ENCODE data around the gene WDR64. TPM values are rescaled to one million over a fixed set of nuclear protein-coding genes. Genes with fewer than 3 reads are reported as not detected.
A peak's percentile ranks its signal among the peaks of the same experiment; 100 is the strongest.

WDR64 gene
- total and polyA plus RNA-seq, 2 of the 13 experiments (the other 11 are each of a cell fraction or from before 2014, with no cell fraction given) = not detected

DNA sequence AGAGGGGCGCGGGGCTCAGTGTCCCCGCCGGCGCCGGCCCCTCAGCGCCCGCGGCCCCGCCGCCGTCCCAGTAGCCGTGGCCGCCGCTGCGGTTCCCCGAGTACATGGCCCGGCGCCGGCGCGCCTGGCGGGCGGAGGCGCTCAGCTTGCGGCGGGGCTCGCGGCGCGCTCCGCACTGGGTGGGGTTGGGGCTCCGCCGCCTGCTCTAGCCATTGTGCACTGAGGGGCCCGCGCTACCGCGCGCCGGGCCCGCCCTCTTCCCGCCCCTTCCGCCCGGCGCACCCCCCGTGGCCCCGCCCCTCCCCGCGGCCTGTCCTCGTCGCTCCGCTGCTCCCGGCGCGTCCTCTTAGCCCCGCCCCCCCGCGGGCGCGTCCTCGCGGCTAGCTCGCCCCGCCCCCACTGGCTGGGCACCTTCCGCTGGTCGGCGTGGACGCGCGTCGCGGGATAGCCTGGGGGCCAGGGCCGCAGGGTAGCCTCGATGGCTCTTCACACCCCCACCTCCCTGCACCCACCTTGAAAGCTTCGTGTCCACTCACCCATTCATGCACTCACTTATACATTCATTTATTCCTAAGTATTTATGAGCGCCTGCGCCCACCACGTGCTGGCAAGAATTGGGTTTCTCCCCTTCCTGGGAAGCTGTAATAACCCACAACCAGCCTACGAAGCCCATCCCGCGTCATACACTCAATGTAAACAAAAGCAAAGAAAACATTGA, 11.8 kb upstream of the WDR64 start, which contains the start of the genes CHML and OPN3 (continued):
- TF ChIP-seq NFIC (IDR thresholded peaks at IDR 0.05; ENCODE audit: low read length) (no peak), HDAC6 (IDR thresholded peaks at IDR 0.05; ENCODE audit: low read depth, low read length) (no peak), ZNF749 (CRISPR knock-in tag; IDR thresholded peaks at IDR 0.05; ENCODE audit: borderline replicate concordance) (no peak), ZNF44 (CRISPR knock-in tag; IDR thresholded peaks at IDR 0.05) (no peak), MEIS1 (CRISPR knock-in tag; IDR thresholded peaks at IDR 0.05; ENCODE audit: borderline replicate concordance) (no peak; the same call in 1 of the 2 replicates), GPN1 (CRISPR knock-in tag; IDR thresholded peaks at IDR 0.05; ENCODE audit: borderline replicate concordance) (no peak), ZNF367 (CRISPR knock-in tag; IDR thresholded peaks at IDR 0.05; ENCODE audit: borderline replicate concordance) (no peak), ZNF431 (CRISPR knock-in tag; IDR thresholded peaks at IDR 0.05; ENCODE audit: borderline replicate concordance, low read depth) (no peak), ZNF660 (CRISPR knock-in tag; IDR thresholded peaks at IDR 0.05; ENCODE audit: borderline replicate concordance, low read depth) (no peak), MTF1 (CRISPR knock-in tag; IDR thresholded peaks at IDR 0.05) (no peak), PLRG1 (conservative IDR thresholded peaks at IDR 0.05) (no peak), GTF2F1 (IDR thresholded peaks at IDR 0.05; ENCODE audit: low read length) (no peak), CEBPG (CRISPR knock-in tag; IDR thresholded peaks at IDR 0.05) (no peak), PHF5A (CRISPR knock-in tag; IDR thresholded peaks at IDR 0.05; ENCODE audit: low read depth, unreplicated experiment) (no peak), ZNF292 (CRISPR knock-in tag; IDR thresholded peaks at IDR 0.05; ENCODE audit: borderline replicate concordance, low read depth) (no peak), ZNF451 (CRISPR knock-in tag; IDR thresholded peaks at IDR 0.05) (no peak), RCOR2 (CRISPR knock-in tag; IDR thresholded peaks at IDR 0.05) (no peak), ERF (CRISPR knock-in tag; IDR thresholded peaks at IDR 0.05) (no peak), ZNF562 (CRISPR knock-in tag; IDR thresholded peaks at IDR 0.05; ENCODE audit: borderline replicate concordance) (no peak)
- TF ChIP-seq, protein P1, sequence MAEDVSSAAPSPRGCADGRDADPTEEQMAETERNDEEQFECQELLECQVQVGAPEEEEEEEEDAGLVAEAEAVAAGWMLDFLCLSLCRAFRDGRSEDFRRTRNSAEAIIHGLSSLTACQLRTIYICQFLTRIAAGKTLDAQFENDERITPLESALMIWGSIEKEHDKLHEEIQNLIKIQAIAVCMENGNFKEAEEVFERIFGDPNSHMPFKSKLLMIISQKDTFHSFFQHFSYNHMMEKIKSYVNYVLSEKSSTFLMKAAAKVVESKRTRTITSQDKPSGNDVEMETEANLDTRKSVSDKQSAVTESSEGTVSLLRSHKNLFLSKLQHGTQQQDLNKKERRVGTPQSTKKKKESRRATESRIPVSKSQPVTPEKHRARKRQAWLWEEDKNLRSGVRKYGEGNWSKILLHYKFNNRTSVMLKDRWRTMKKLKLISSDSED (CRISPR knock-in tag; IDR thresholded peaks at IDR 0.05) = no peak
- TF ChIP-seq, protein P2, sequence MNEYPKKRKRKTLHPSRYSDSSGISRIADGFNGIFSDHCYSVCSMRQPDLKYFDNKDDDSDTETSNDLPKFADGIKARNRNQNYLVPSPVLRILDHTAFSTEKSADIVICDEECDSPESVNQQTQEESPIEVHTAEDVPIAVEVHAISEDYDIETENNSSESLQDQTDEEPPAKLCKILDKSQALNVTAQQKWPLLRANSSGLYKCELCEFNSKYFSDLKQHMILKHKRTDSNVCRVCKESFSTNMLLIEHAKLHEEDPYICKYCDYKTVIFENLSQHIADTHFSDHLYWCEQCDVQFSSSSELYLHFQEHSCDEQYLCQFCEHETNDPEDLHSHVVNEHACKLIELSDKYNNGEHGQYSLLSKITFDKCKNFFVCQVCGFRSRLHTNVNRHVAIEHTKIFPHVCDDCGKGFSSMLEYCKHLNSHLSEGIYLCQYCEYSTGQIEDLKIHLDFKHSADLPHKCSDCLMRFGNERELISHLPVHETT (CRISPR knock-in tag; conservative IDR thresholded peaks at IDR 0.05) = peak; percentile 26; the same call in 1 of the 2 replicates
- TF ChIP-seq, protein P3, sequence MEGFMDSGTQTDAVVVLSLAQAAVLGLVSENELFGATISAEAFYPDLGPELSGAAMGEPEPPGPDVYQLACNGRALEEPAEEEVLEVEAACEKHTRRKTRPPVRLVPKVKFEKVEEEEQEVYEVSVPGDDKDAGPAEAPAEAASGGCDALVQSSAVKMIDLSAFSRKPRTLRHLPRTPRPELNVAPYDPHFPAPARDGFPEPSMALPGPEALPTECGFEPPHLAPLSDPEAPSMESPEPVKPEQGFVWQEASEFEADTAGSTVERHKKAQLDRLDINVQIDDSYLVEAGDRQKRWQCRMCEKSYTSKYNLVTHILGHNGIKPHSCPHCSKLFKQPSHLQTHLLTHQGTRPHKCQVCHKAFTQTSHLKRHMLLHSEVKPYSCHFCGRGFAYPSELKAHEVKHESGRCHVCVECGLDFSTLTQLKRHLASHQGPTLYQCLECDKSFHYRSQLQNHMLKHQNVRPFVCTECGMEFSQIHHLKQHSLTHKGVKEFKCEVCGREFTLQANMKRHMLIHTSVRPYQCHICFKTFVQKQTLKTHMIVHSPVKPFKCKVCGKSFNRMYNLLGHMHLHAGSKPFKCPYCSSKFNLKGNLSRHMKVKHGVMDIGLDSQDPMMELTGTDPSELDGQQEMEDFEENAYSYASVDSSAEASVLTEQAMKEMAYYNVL (CRISPR knock-in tag; IDR thresholded peaks at IDR 0.05; ENCODE audit: borderline replicate concordance) = no peak
- TF ChIP-seq, protein P4, sequence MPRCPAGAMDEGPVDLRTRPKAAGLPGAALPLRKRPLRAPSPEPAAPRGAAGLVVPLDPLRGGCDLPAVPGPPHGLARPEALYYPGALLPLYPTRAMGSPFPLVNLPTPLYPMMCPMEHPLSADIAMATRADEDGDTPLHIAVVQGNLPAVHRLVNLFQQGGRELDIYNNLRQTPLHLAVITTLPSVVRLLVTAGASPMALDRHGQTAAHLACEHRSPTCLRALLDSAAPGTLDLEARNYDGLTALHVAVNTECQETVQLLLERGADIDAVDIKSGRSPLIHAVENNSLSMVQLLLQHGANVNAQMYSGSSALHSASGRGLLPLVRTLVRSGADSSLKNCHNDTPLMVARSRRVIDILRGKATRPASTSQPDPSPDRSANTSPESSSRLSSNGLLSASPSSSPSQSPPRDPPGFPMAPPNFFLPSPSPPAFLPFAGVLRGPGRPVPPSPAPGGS (CRISPR knock-in tag; IDR thresholded peaks at IDR 0.05) = no peak
- TF ChIP-seq, protein P5, sequence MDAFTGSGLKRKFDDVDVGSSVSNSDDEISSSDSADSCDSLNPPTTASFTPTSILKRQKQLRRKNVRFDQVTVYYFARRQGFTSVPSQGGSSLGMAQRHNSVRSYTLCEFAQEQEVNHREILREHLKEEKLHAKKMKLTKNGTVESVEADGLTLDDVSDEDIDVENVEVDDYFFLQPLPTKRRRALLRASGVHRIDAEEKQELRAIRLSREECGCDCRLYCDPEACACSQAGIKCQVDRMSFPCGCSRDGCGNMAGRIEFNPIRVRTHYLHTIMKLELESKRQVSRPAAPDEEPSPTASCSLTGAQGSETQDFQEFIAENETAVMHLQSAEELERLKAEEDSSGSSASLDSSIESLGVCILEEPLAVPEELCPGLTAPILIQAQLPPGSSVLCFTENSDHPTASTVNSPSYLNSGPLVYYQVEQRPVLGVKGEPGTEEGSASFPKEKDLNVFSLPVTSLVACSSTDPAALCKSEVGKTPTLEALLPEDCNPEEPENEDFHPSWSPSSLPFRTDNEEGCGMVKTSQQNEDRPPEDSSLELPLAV (CRISPR knock-in tag; conservative IDR thresholded peaks at IDR 0.05; ENCODE audit: low read depth) = no peak
